Measurements from ENCODE around the gene ETS1.

The ETS1 gene

GRCh38 chr11:128480665-128481064, 106.7 kb downstream of the ETS1 start:
- H3K4me3 ChIP-seq (ENCODE audit: low read depth, low read length) = no peak overlapping the region
- no peak for TF ChIP-seq CTCF (IDR thresholded peaks at IDR 0.05; ENCODE audit: control insufficient read depth, extremely low read depth, insufficient read depth)
- no peak for DNase-seq (ENCODE audit: low read depth)

- no peak for DNase-seq (ENCODE audit: low read depth)
- no peak for TF ChIP-seq CTCF (IDR thresholded peaks at IDR 0.05; ENCODE audit: control insufficient read depth, extremely low read depth, insufficient read depth)
- H3K4me3 ChIP-seq (ENCODE audit: low read depth, low read length) = no peak overlapping the region
Observed at GRCh38 chr11:128480066-128480465, 107.3 kb downstream of the ETS1 start.

- H3K4me3 ChIP-seq (ENCODE audit: low read depth, low read length) = no peak overlapping the region
- TF ChIP-seq CTCF (IDR thresholded peaks at IDR 0.05; ENCODE audit: control insufficient read depth, extremely low read depth, insufficient read depth) = no peak
- no peak for DNase-seq (ENCODE audit: low read depth)
Observed at GRCh38 chr11:128479144-128479543, 108.2 kb downstream of the ETS1 start.

GRCh38 chr11:128478305-128478704, 109.1 kb downstream of the ETS1 start:
- H3K4me3 ChIP-seq (ENCODE audit: low read depth, low read length) = no peak overlapping the region
- no peak for DNase-seq (ENCODE audit: low read depth)
- no peak for TF ChIP-seq CTCF (IDR thresholded peaks at IDR 0.05; ENCODE audit: control insufficient read depth, extremely low read depth, insufficient read depth)

- TF ChIP-seq CTCF (IDR thresholded peaks at IDR 0.05; ENCODE audit: control insufficient read depth, extremely low read depth, insufficient read depth) = no peak
- DNase-seq (ENCODE audit: low read depth) = no peak
- no peak overlapping the region for H3K4me3 ChIP-seq (ENCODE audit: low read depth, low read length)
Observed at GRCh38 chr11:128477811-128478210, 109.5 kb downstream of the ETS1 start.

- H3K4me3 ChIP-seq (ENCODE audit: low read depth, low read length) = no peak overlapping the region
- no peak for TF ChIP-seq CTCF (IDR thresholded peaks at IDR 0.05; ENCODE audit: control insufficient read depth, extremely low read depth, insufficient read depth)
Observed at GRCh38 chr11:128477278-128477677, 110.1 kb downstream of the ETS1 start.

GRCh38 chr11:128476729-128477128, 110.6 kb downstream of the ETS1 start:
- no peak overlapping the region for H3K4me3 ChIP-seq (ENCODE audit: low read depth, low read length)
- peak; percentile 65 for DNase-seq (ENCODE audit: low read depth)
- no peak for TF ChIP-seq CTCF (IDR thresholded peaks at IDR 0.05; ENCODE audit: control insufficient read depth, extremely low read depth, insufficient read depth)

More at GRCh38 chr11:128477278-128477677, 110.1 kb downstream of the ETS1 start:
- DNase-seq (ENCODE audit: low read depth) = no peak

Measured in LNCaP clone FGC (cell line).